Breast epithelium (tissue), 4 donors: ENCODE data around the gene AADACL4. TPM values are rescaled to one million over a fixed set of nuclear protein-coding genes. Genes with fewer than 3 reads are reported as not detected.
"Not testable (repeated sequence)": the region's sequence is repeated elsewhere in the genome, so short reads cannot be mapped to it uniquely, and the experiment has no call there.

Experiments used
- DNase-seq, 2 donors: peaks; one replicate each; pipeline ENCODE4 v3.0.0-alpha.2; 2019; ENCODE audit warnings: low spot score in 2 of 2
- H3K27ac ChIP-seq, 2 donors: fragments of 200-600 bp; sonication (generic) in 1 of 2; one replicate each; pipeline ENCODE4 v1.5.1; 2016 to 2019; ENCODE audit warnings: mild to moderate bottlenecking in 1 of 2
- H3K27me3 ChIP-seq, 2 donors: fragments of 200-600 bp; sonication (generic) in 1 of 2; one replicate each; pipeline versions ENCODE4 v1.5.1 to v1.6.0; 2017 to 2019; ENCODE audit warnings: control low read depth in 1 of 2, mild to moderate bottlenecking in 1 of 2
- H3K36me3 ChIP-seq: fragments of 200-600 bp; one replicate; pipeline ENCODE4 v1.5.1; 2019
- H3K4me1 ChIP-seq, 2 donors: fragments of 200-600 bp; sonication (generic); one replicate each; pipeline ENCODE4 v1.5.1; 2016 to 2019; ENCODE audit warnings: control low read depth in 1 of 2
- H3K4me3 ChIP-seq, 3 donors: fragments of 200-600 bp; sonication (generic); 1 replicate in 2 of 3; 2 replicates in 1 of 3; pipeline ENCODE4 v1.5.1; 2016 to 2019; ENCODE audit warnings: mild to moderate bottlenecking in 3 of 3, moderate library complexity in 2 of 3
- H3K9me3 ChIP-seq, 2 donors: fragments of 200-600 bp; sonication (generic) in 1 of 2; one replicate each; pipeline ENCODE4 v1.5.1; 2016 to 2019; ENCODE audit warnings: control low read depth in 1 of 2
- CTCF ChIP-seq, 3 donors: fragments of 450-650 bp; IDR thresholded peaks; one replicate each; pipeline ENCODE4 v1.5.1; 2016 to 2017; ENCODE audit warnings: antibody characterized with exemption in 3 of 3, mild to moderate bottlenecking in 3 of 3, moderate library complexity in 3 of 3
- POLR2A ChIP-seq: fragments of 450-650 bp; IDR thresholded peaks from one replicate; pipeline ENCODE4 v1.6.1; 2016; ENCODE audit warnings: antibody characterized with exemption, mild to moderate bottlenecking, moderate library complexity
- POLR2AphosphoS5 ChIP-seq, 3 donors: sonication (generic); formaldehyde crosslinking; IDR thresholded peaks; one replicate each; pipeline ENCODE4 v1.6.1; 2017; ENCODE audit warnings: antibody characterized with exemption in 3 of 3
- intact Hi-C: fragments of 100-400 bp; cut with DNase I; formaldehyde crosslinking; loops from one replicate; pipeline ENCODE4 v1.15.1; 2023; ENCODE audit warnings: low total_unique reads
- total RNA-seq, 3 donors: library from RNA; depleted of rRNA; stranded (reverse); fragments of >200 nt; gene quantifications; one replicate each; pipeline ENCODE4 v1.1.0, GENCODE V29; 2016

AADACL4 gene
- total RNA-seq, 3 donors from 2014 or later: not detected

DNA sequence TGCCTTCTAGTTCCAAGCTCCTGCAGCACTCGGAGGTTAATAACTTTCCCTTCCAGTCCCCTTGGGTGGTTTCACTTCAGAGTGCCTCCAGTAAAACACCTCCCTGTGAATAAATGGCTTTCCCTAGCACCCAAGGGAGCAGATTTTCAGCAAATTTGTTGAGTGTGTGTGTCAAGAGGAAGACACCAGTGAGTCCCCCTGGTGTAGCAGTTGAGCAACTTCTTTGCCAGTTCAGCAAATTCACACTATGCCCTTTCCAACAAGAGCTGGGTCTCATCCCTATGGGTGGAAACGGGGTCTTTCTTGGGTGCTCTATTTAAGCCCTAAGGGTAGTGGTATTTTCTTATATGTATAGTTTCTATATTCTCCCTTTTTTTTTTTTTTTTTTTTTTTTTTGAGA lies 806 bp upstream of the AADACL4 start:
- no peak overlapping the region for H3K27ac ChIP-seq
- no peaks in the 10 kb centered on the region for H3K4me1 ChIP-seq
- no peak overlapping the region for H3K4me3 ChIP-seq
- H3K27me3 ChIP-seq: no peaks in the 10 kb centered on the region
- intact Hi-C loops: no loop called here
- no peak for TF ChIP-seq CTCF (IDR thresholded peaks at IDR 0.05)
- TF ChIP-seq POLR2AphosphoS5 (IDR thresholded peaks at IDR 0.05): no peak
- no peak for TF ChIP-seq POLR2A
- DNase-seq: no peak
- H3K36me3 ChIP-seq: no peaks in the 10 kb centered on the region
- peaks cover 12 to 18% of the 10 kb centered on the region in 2 donors for H3K9me3 ChIP-seq

- Histone ChIP-seq H3K4me1 (no peaks in the 10 kb centered on the region), H3K4me3 (no peak overlapping the region), H3K27ac (no peak overlapping the region), H3K27me3 (no peaks in the 10 kb centered on the region), H3K9me3 (peaks cover 12 to 18% of the 10 kb centered on the region in 2 donors), H3K36me3 (no peaks in the 10 kb centered on the region)
- TF ChIP-seq CTCF (IDR thresholded peaks at IDR 0.05) (no peak), POLR2AphosphoS5 (IDR thresholded peaks at IDR 0.05) (no peak), POLR2A (no peak)
- intact Hi-C loops: no loop called here
- DNase-seq: no peak
These were observed 352 bp downstream of the AADACL4 start for GRCh38 chr1:12644237-12644636.

- TF ChIP-seq CTCF (IDR thresholded peaks at IDR 0.05) (no peak), POLR2A (no peak), POLR2AphosphoS5 (IDR thresholded peaks at IDR 0.05) (no peak)
- no peaks in the 10 kb centered on the region for H3K36me3 ChIP-seq
- H3K27ac ChIP-seq: no peak overlapping the region
- no peak for DNase-seq
- no peaks in the 10 kb centered on the region for H3K4me1 ChIP-seq
- peaks cover 7 to 13% of the 10 kb centered on the region in 2 donors for H3K9me3 ChIP-seq
- H3K27me3 ChIP-seq: no peaks in the 10 kb centered on the region
- H3K4me3 ChIP-seq: no peak overlapping the region
- intact Hi-C loops: no loop called here
These were observed 944 bp downstream of the AADACL4 start for GRCh38 chr1:12644829-12645228.

DNA sequence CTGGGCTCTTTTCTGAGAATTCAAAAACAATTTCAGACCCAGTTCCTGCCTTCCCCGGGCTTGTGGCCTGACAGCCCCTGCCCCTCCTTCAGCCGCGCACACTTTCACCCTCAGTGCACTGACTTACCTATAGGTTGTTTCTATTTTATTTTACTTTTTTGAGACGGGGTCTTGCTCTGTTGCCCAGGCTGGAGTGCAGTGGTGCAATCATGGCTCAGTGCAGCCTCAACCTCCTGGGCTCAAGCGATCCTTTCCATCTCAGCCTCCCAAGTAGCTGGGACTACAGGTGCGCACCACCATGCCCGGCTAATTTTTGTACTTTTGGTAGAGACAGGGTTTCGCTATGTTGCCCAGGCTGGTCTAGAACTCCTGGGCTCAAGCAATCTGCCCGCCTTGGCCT lies 1.5 kb downstream of the AADACL4 start:
- H3K36me3 ChIP-seq, intact Hi-C loops, H3K9me3 ChIP-seq, H3K27me3 ChIP-seq, H3K4me3 ChIP-seq, H3K4me1 ChIP-seq, H3K27ac ChIP-seq, DNase-seq: not testable (repeated sequence)

GRCh38 chr1:12648741-12649140 lies 4.9 kb downstream of the AADACL4 start:
- DNase-seq: no peak
- no peak for TF ChIP-seq CTCF (IDR thresholded peaks at IDR 0.05)
- no peak for TF ChIP-seq POLR2A
- no peak for TF ChIP-seq POLR2AphosphoS5 (IDR thresholded peaks at IDR 0.05)
- intact Hi-C loops: no loop called here
- Histone ChIP-seq H3K4me3 (no peak overlapping the region), H3K27ac (no peak overlapping the region), H3K27me3 (no peaks in the 10 kb centered on the region), H3K36me3 (no peaks in the 10 kb centered on the region), H3K4me1 (no peaks in the 10 kb centered on the region), H3K9me3 (no peaks in the 10 kb centered on the region)

DNA sequence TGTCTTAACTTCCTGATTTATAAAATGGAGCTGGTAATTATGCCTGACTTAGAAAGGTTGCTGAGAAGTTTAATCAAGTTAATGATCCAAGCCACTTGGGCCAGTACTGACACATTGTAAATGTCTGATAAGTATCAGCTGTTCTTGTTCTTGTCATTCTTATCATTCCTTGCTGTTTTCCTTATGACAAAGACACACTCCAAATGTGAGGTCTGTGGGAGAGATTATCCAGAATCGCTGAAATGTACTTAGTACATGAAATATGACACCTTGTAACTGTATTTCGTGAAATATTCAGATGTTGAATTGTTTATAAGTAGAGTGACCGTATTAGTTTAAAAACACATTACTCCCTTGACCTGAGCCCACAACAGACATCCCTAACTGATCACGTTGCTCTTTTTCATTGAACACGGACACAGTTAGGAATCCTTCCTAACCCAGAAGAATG lies 6.1 kb downstream of the AADACL4 start:
- intact Hi-C loops: no loop called here

More for the DNA sequence above, 6.1 kb downstream of the AADACL4 start:
- Histone ChIP-seq H3K27me3 (no peaks in the 10 kb centered on the region), H3K27ac (no peak overlapping the region), H3K4me3 (no peak overlapping the region), H3K36me3 (no peaks in the 10 kb centered on the region), H3K4me1 (no peaks in the 10 kb centered on the region), H3K9me3 (no peaks in the 10 kb centered on the region)
- TF ChIP-seq CTCF (IDR thresholded peaks at IDR 0.05) (no peak), POLR2A (no peak), POLR2AphosphoS5 (IDR thresholded peaks at IDR 0.05) (no peak)
- DNase-seq: no peak
